H1 (cell line): ENCODE measurements around the gene KCMF1. TPM values are rescaled to one million over a fixed set of nuclear protein-coding genes. Genes with fewer than 3 reads are reported as not detected.

Experiments
- CTCF ChIA-PET: fragments of 300-600 bp; sonication (Branson Sonifier 250); formaldehyde crosslinking; loops from one replicate; lab custom pipeline; 2021; ENCODE audit not compliant: partially characterized antibody; lab: Charles Lee
- POLR2A ChIA-PET: fragments of 300-600 bp; sonication (Branson Sonifier 250); formaldehyde crosslinking; loops from one replicate; lab custom pipeline; 2021; ENCODE audit warnings: inconsistent platforms; ENCODE audit not compliant: partially characterized antibody; lab: Charles Lee
- DNase-seq, 2 experiments: peaks; one replicate each; pipeline versions ENCODE4 v3.0.0 to v3.0.0-alpha.2; 2010 to 2022; ENCODE audit warnings: low spot score in 2 of 2, low read depth in 1 of 2, mixed read lengths in 1 of 2
- FAIRE-seq: peaks from 2 replicates; lab custom pipeline; 2011; peaks lifted over from hg19 to GRCh38; lab: Jason Lieb, UNC
- H2AFZ ChIP-seq: 2 replicates; pipeline ENCODE4 v1.8.1; 2012; ENCODE audit warnings: low read length, inconsistent platforms
- H2AK5ac ChIP-seq: 2 replicates; pipeline ENCODE4 v1.6.1; 2013; ENCODE audit warnings: low read depth, low read length
- H2BK120ac ChIP-seq: replicated peaks from 2 replicates; pipeline ENCODE3; 2013; ENCODE audit warnings: low read depth, low read length, inconsistent platforms
- H2BK12ac ChIP-seq: 2 replicates; pipeline ENCODE4 v1.6.1; 2013; ENCODE audit warnings: low read depth, low read length
- H2BK15ac ChIP-seq: 2 replicates; pipeline ENCODE4 v1.6.1; 2013; ENCODE audit warnings: low read length
- H2BK20ac ChIP-seq: 2 replicates; pipeline ENCODE4 v1.6.1; 2013; ENCODE audit warnings: low read length
- H2BK5ac ChIP-seq: 2 replicates; pipeline ENCODE4 v1.6.1; 2013; ENCODE audit warnings: low read depth, low read length
- H3K14ac ChIP-seq: 2 replicates; pipeline ENCODE4 v1.6.1; 2013; ENCODE audit warnings: inconsistent platforms; ENCODE audit not compliant: insufficient read length
- H3K18ac ChIP-seq: 2 replicates; pipeline ENCODE4 v1.6.1; 2013; ENCODE audit warnings: low read length; ENCODE audit errors: extremely low read depth
- H3K23ac ChIP-seq: 2 replicates; pipeline ENCODE4 v1.6.1; 2013; ENCODE audit warnings: inconsistent platforms; ENCODE audit not compliant: insufficient read length
- H3K23me2 ChIP-seq: 2 replicates; pipeline ENCODE4 v1.6.1; 2013; ENCODE audit warnings: low read depth, low read length
- H3K27ac ChIP-seq: 2 replicates; pipeline ENCODE4 v1.6.1; 2011; ENCODE audit warnings: low read depth, low read length, inconsistent platforms
- H3K27me3 ChIP-seq, 4 experiments: replicated peaks in 1 of 4; 1 replicate in 1 of 4; 2 replicates in 3 of 4; pipeline versions ENCODE4 v1.6.1 to v1.8.1; 2011 to 2013; ENCODE audit warnings: low read length in 3 of 4, mild to moderate bottlenecking in 3 of 4, inconsistent platforms in 2 of 4, mixed read lengths in 2 of 4, moderate library complexity in 1 of 4; ENCODE audit not compliant: control insufficient read depth in 3 of 4, insufficient read depth in 3 of 4; ENCODE audit errors: extremely low read depth in 1 of 4
- H3K36me3 ChIP-seq, 4 experiments: 2 replicates each; pipeline versions ENCODE4 v1.6.1 to v1.8.1; 2011 to 2013; ENCODE audit warnings: mild to moderate bottlenecking in 4 of 4, low read length in 3 of 4, moderate library complexity in 2 of 4, control low read depth in 1 of 4, inconsistent platforms in 1 of 4; ENCODE audit not compliant: insufficient read depth in 4 of 4, control insufficient read depth in 2 of 4
- H3K4ac ChIP-seq: replicated peaks from 2 replicates; pipeline ENCODE3; 2013; ENCODE audit warnings: low read length, low read depth, mixed read lengths, inconsistent platforms; ENCODE audit not compliant: insufficient read length
- H3K4me1 ChIP-seq, 4 experiments: replicated peaks in 1 of 4; 1 replicate in 1 of 4; 2 replicates in 3 of 4; pipeline versions ENCODE4 v1.6.1 to v1.8.1; 2011 to 2013; ENCODE audit warnings: low read length in 3 of 4, inconsistent platforms in 2 of 4, mixed read lengths in 1 of 4; ENCODE audit not compliant: insufficient read depth in 4 of 4, control insufficient read depth in 3 of 4
- H3K4me2 ChIP-seq, 2 experiments: 2 replicates each; pipeline versions ENCODE4 v1.6.1 to v1.8.1; 2011 to 2013; ENCODE audit warnings: low read depth in 2 of 2, low read length in 2 of 2, control low read depth in 1 of 2, inconsistent platforms in 1 of 2, mild to moderate bottlenecking in 1 of 2; ENCODE audit not compliant: insufficient read depth in 1 of 2
- H3K4me3 ChIP-seq, 4 experiments: fragments of 200-600, 300-600 bp in 1 of 4; sonication (generic), shearing (Covaris generic), sonication (Bioruptor Twin) in 1 of 4; 2 replicates each; pipeline versions ENCODE4 v1.5.1 to v1.8.1; 2011 to 2016; ENCODE audit warnings: low read length in 4 of 4, low read depth in 3 of 4, control low read depth in 2 of 4, inconsistent platforms in 2 of 4, mild to moderate bottlenecking in 2 of 4, mixed read lengths in 1 of 4, moderate library complexity in 1 of 4; ENCODE audit not compliant: insufficient read depth in 2 of 4; ENCODE audit errors: extremely low read depth in 1 of 4
- H3K56ac ChIP-seq: replicated peaks from 2 replicates; pipeline ENCODE3; 2013; ENCODE audit warnings: low read depth, mild to moderate bottlenecking, mixed read lengths, low read length, inconsistent platforms; ENCODE audit not compliant: insufficient read length
- H3K79me1 ChIP-seq: 2 replicates; pipeline ENCODE4 v1.6.1; 2013; ENCODE audit warnings: low read depth, low read length, control low read depth
- H3K79me2 ChIP-seq, 2 experiments: 2 replicates each; pipeline versions ENCODE4 v1.6.1 to v1.8.1; 2012 to 2013; ENCODE audit warnings: low read length in 2 of 2, mild to moderate bottlenecking in 2 of 2, inconsistent platforms in 1 of 2; ENCODE audit not compliant: insufficient read depth in 2 of 2, control insufficient read depth in 1 of 2
- H3K9ac ChIP-seq, 4 experiments: replicated peaks in 1 of 4; 1 replicate in 1 of 4; 2 replicates in 3 of 4; pipeline versions ENCODE4 v1.6.1 to v1.8.1; 2011 to 2013; ENCODE audit warnings: low read depth in 3 of 4, low read length in 3 of 4, control low read depth in 2 of 4, mild to moderate bottlenecking in 2 of 4, moderate library complexity in 2 of 4, inconsistent platforms in 1 of 4; ENCODE audit errors: extremely low read depth in 1 of 4
- H3K9me3 ChIP-seq, 2 experiments: 2 replicates each; pipeline versions ENCODE4 v1.6.1 to v1.8.1; 2012 to 2013; ENCODE audit warnings: mild to moderate bottlenecking in 2 of 2, moderate library complexity in 2 of 2, control low read depth in 1 of 2, inconsistent platforms in 1 of 2, low read depth in 1 of 2, low read length in 1 of 2, mixed read lengths in 1 of 2; ENCODE audit not compliant: insufficient read depth in 2 of 2
- H4K20me1 ChIP-seq, 2 experiments: replicated peaks in 1 of 2; 2 replicates each; pipeline versions ENCODE3 to v1.8.1; 2011 to 2013; ENCODE audit warnings: inconsistent platforms in 2 of 2, low read length in 2 of 2, mild to moderate bottlenecking in 1 of 2; ENCODE audit not compliant: insufficient read depth in 2 of 2, control insufficient read depth in 1 of 2
- H4K5ac ChIP-seq: 2 replicates; pipeline ENCODE4 v1.6.1; 2013; ENCODE audit warnings: low read length, low read depth, mixed read lengths, inconsistent platforms; ENCODE audit not compliant: insufficient read length
- H4K8ac ChIP-seq: 2 replicates; pipeline ENCODE4 v1.8.0; 2013; ENCODE audit warnings: mild to moderate bottlenecking, moderate library complexity, low read length, inconsistent platforms; ENCODE audit not compliant: insufficient read depth; ENCODE audit errors: extremely low read depth
- H4K91ac ChIP-seq: replicated peaks from 2 replicates; pipeline ENCODE3; 2013; ENCODE audit warnings: low read length, mixed read lengths, inconsistent platforms; ENCODE audit not compliant: insufficient read length
- FOSL1 ChIP-seq: IDR thresholded peaks from 2 replicates; pipeline ENCODE4 v1.6.1; 2011; ENCODE audit warnings: mild to moderate bottlenecking, low read depth, low read length, moderate library complexity; ENCODE audit not compliant: insufficient read depth
- MAX ChIP-seq: IDR thresholded peaks from 2 replicates; pipeline ENCODE4 v1.6.1; 2012; ENCODE audit warnings: inconsistent platforms
- whole genome bisulfite sequencing, 2 experiments: shearing (Covaris generic) in 1 of 2; methylation state at CpG; one replicate each; pipeline versions ENCODE4 v1.1.6 to v1.1.7; 2013 to 2015; ENCODE audit warnings: low lambda C conversion rate in 2 of 2, mixed read lengths in 2 of 2, inconsistent platforms in 1 of 2, low coverage in 1 of 2, missing lambda C conversion rate in 1 of 2; ENCODE audit not compliant: insufficient replicate concordance in 2 of 2, insufficient coverage in 1 of 2, insufficient read length in 1 of 2; ENCODE audit errors: extremely low coverage in 1 of 2, missing lambda C conversion rate in 1 of 2; 5-methylcytosine and 5-hydroxymethylcytosine counted together
- polyA plus RNA-seq, 7 experiments: library from polyadenylated mRNA; depleted of rRNA in 3 of 7; stranded (reverse) in 5 of 7; unstranded in 2 of 7; fragments of >200 nt in 5 of 7; fragments of 200-250 nt in 2 of 7; gene quantifications; 1 replicate in 5 of 7; 2 replicates in 1 of 7; 4 replicates in 1 of 7; pipeline versions ENCODE4 v1.2.1 to v1.2.3, GENCODE V29; 2011 to 2013; ENCODE audit warnings: missing spikeins in 2 of 7, mixed read lengths in 2 of 7
- total RNA-seq: library from RNA; stranded (reverse); fragmentation: NEBNext Ultra II Directional; extraction: Animal tissue kit (Norgen Biotek cat#: 25700); gene quantifications from 2 replicates; pipeline ENCODE4 v1.2.1, GENCODE V29; 2021

KCMF1 gene
- total and polyA plus RNA-seq, 2 of the 8 experiments (the other 6 are each of a cell fraction or from before 2014, with no cell fraction given), result 86.9 to 149 TPM

- Histone ChIP-seq H3K27ac (peak overlapping the region; percentile 72), H2AK5ac (no peak overlapping the region), H3K4me2 (peak overlapping the region; percentile 56 to 75), H3K36me3 (peaks cover 0 to 2% (median 0%) of the 10 kb centered on the region in 4 experiments; a peak in 1 of 8 replicates), H3K18ac (peak overlapping the region; percentile 89), H4K91ac (no peak overlapping the region), H2AFZ (no peak overlapping the region), H4K8ac (peak overlapping the region; percentile 92; the same call in 1 of the 2 replicates), H3K23ac (no peak overlapping the region), H2BK20ac (no peak overlapping the region), H2BK5ac (peak overlapping the region; percentile 85), H3K4me3 (peak overlapping the region; percentile 68 to 99 (median 84)), H2BK15ac (no peak overlapping the region), H3K4ac (no peak overlapping the region), H3K79me1 (peaks cover 3% of the 10 kb centered on the region), H4K20me1 (peaks cover 9 to 17% of the 10 kb centered on the region in 2 experiments), H4K5ac (peak overlapping the region; percentile 91), H3K14ac (no peak overlapping the region), H3K79me2 (peaks cover 61 to 90% of the 10 kb centered on the region in 2 experiments), H3K23me2 (peaks cover 7% of the 10 kb centered on the region; the same call in 1 of the 2 replicates), H2BK120ac (no peak overlapping the region), H3K4me1 (peaks cover 0 to 12% (median 11%) of the 10 kb centered on the region in 4 experiments; a peak in 6 of 7 replicates), H3K56ac (peak overlapping the region; percentile 13), H3K27me3 (no peaks in the 10 kb centered on the region), H3K9ac (peak overlapping the region; percentile 89 to 98 (median 94)), H3K9me3 (no peaks in the 10 kb centered on the region), H2BK12ac (peak overlapping the region; percentile 33; the same call in 1 of the 2 replicates)
- no peak for DNase-seq
- no peak for FAIRE-seq
- 3% methylated on average over 11 of the region's 11 CpGs; no CpG with 5 or more reads in 1 of the 2 experiments for WGBS, 2 experiments
- ChIA-PET POLR2A (interaction anchor here (0.5 to 12.0 kb wide), 9 partner anchors 13 to 227 kb away, joined by 3 to 288 read pairs (median 4); no protein-coding TSS in a partner anchor), CTCF (interaction anchor here (2.1 kb wide), 1 partner anchor 46 kb away, joined by 9 read pairs; no protein-coding TSS in a partner anchor)
- TF ChIP-seq FOSL1 (no peak), MAX (0 out of 2 replicates have a peak, but pooled peaks have one; percentile 25)
Observed at GRCh38 chr2:84972207-84972783, 1.3 kb downstream of the KCMF1 start.
